Liver (tissue), 9 donors: ENCODE data around the gene SKOR1. TPM values are rescaled to one million over a fixed set of nuclear protein-coding genes. Genes with fewer than 3 reads are reported as not detected.

Experiments
- DNase-seq: peaks from one replicate; pipeline ENCODE4 v3.0.0-alpha.2; 2017; ENCODE audit warnings: low spot score
- H3K27ac ChIP-seq, 2 donors: one replicate each; pipeline ENCODE4 v1.7.0; 2013; ENCODE audit warnings: inconsistent platforms in 2 of 2, low read length in 2 of 2, control low read depth in 1 of 2, low read depth in 1 of 2, mild to moderate bottlenecking in 1 of 2
- H3K27me3 ChIP-seq, 4 donors: one replicate each; pipeline versions ENCODE4 v1.6.1 to v1.7.0; 2013; ENCODE audit warnings: low read length in 3 of 4, inconsistent platforms in 1 of 4, mild to moderate bottlenecking in 1 of 4, moderate library complexity in 1 of 4; ENCODE audit not compliant: control insufficient read depth in 4 of 4, insufficient read depth in 4 of 4
- H3K36me3 ChIP-seq, 4 donors: one replicate each; pipeline versions ENCODE4 v1.6.1 to v1.7.0; 2013; ENCODE audit warnings: low read length in 3 of 4, mild to moderate bottlenecking in 3 of 4, low read depth in 1 of 4, moderate library complexity in 1 of 4; ENCODE audit not compliant: control insufficient read depth in 4 of 4, insufficient read depth in 3 of 4
- H3K4me1 ChIP-seq, 4 donors: one replicate each; pipeline versions ENCODE4 v1.6.1 to v1.7.0; 2013; ENCODE audit warnings: low read length in 3 of 4, mild to moderate bottlenecking in 3 of 4, moderate library complexity in 1 of 4; ENCODE audit not compliant: control insufficient read depth in 4 of 4, insufficient read depth in 4 of 4
- H3K4me3 ChIP-seq, 3 donors: one replicate each; pipeline versions ENCODE4 v1.6.1 to v1.7.0; 2013; ENCODE audit warnings: low read length in 3 of 3, control low read depth in 1 of 3, low read depth in 1 of 3, mild to moderate bottlenecking in 1 of 3
- H3K9ac ChIP-seq, 2 donors: one replicate each; pipeline ENCODE4 v1.7.0; 2013; ENCODE audit warnings: low read length in 2 of 2, mild to moderate bottlenecking in 2 of 2, moderate library complexity in 2 of 2, control low read depth in 1 of 2, low read depth in 1 of 2
- H3K9me3 ChIP-seq, 4 donors: one replicate each; pipeline versions ENCODE4 v1.6.1 to v1.7.0; 2013; ENCODE audit warnings: low read length in 3 of 4; ENCODE audit not compliant: control insufficient read depth in 4 of 4
- FOXA1 ChIP-seq: IDR thresholded peaks from 2 replicates; pipeline ENCODE4 v1.6.1; 2016; ENCODE audit warnings: antibody characterized with exemption
- FOXA2 ChIP-seq: IDR thresholded peaks from 2 replicates; pipeline ENCODE4 v1.6.1; 2016; ENCODE audit warnings: antibody characterized with exemption
- GABPA ChIP-seq, 2 donors: IDR thresholded peaks in 1 of 2; conservative IDR thresholded peaks in 1 of 2; 2 replicates each; pipeline ENCODE4 v1.6.1; 2016; ENCODE audit warnings: antibody characterized with exemption in 2 of 2, mild to moderate bottlenecking in 1 of 2, moderate library complexity in 1 of 2
- HNF4A ChIP-seq, 2 donors: conservative IDR thresholded peaks; 2 replicates each; pipeline ENCODE4 v1.6.1; 2016; ENCODE audit warnings: antibody characterized with exemption in 2 of 2, mild to moderate bottlenecking in 2 of 2
- HNF4G ChIP-seq: IDR thresholded peaks from 2 replicates; pipeline ENCODE4 v1.6.1; 2016; ENCODE audit warnings: antibody characterized with exemption
- NR2F2 ChIP-seq: IDR thresholded peaks from 2 replicates; pipeline ENCODE4 v1.6.1; 2016; ENCODE audit warnings: antibody characterized with exemption
- TAF1 ChIP-seq: conservative IDR thresholded peaks from 2 replicates; pipeline ENCODE4 v1.6.1; 2016; ENCODE audit warnings: antibody characterized with exemption, mild to moderate bottlenecking
- YY1 ChIP-seq: IDR thresholded peaks from 2 replicates; pipeline ENCODE4 v1.6.1; 2016; ENCODE audit warnings: antibody characterized with exemption, mild to moderate bottlenecking
- WGBS: extraction: QIAGEN DNeasy Blood & Tissue Kit; methylation state at CpG from one replicate; pipeline ENCODE4 v1.1.7; 2013; 5-methylcytosine and 5-hydroxymethylcytosine counted together
- polyA plus RNA-seq, 2 donors: library from polyadenylated mRNA; stranded (reverse) in 1 of 2; unstranded in 1 of 2; fragments of 200-250 nt in 1 of 2; fragments of >200 nt in 1 of 2; fragmentation: Nextera tagmentation in 1 of 2; extraction: Ambion mirVana in 1 of 2; gene quantifications; one replicate each; pipeline versions ENCODE4 v1.2.1 to v1.2.3, GENCODE V29; 2013 to 2015
- total RNA-seq, 2 donors: library from RNA; depleted of rRNA; stranded (reverse); fragments of >200 nt; gene quantifications; one replicate each; pipeline ENCODE4 v1.2.3, GENCODE V29; 2014
- TF ChIP-seq, protein P1 (sequence below): fragments of 150-350 bp; IDR thresholded peaks from 2 replicates; pipeline ENCODE4 v1.5.1; 2017; ENCODE audit warnings: improper control_type of control experiment, low read depth, low read length; ENCODE audit not compliant: missing input control
- TF ChIP-seq, protein P2 (sequence below): IDR thresholded peaks from 2 replicates; pipeline ENCODE4 v1.6.1; 2016; ENCODE audit warnings: antibody characterized with exemption
- TF ChIP-seq, protein P3 (sequence below): IDR thresholded peaks from 2 replicates; pipeline ENCODE4 v1.6.1; 2016; ENCODE audit warnings: antibody characterized with exemption, mild to moderate bottlenecking
- donor health status: healthy.
- donor health status: healthy.
- donor health status: healthy.
- donor health status: healthy.
- donor health status: healthy.

Gene SKOR1
- total and polyA plus RNA-seq, 4 donors = 0.02 to 0.17 (median 0.05) TPM; not detected in 1

DNA sequence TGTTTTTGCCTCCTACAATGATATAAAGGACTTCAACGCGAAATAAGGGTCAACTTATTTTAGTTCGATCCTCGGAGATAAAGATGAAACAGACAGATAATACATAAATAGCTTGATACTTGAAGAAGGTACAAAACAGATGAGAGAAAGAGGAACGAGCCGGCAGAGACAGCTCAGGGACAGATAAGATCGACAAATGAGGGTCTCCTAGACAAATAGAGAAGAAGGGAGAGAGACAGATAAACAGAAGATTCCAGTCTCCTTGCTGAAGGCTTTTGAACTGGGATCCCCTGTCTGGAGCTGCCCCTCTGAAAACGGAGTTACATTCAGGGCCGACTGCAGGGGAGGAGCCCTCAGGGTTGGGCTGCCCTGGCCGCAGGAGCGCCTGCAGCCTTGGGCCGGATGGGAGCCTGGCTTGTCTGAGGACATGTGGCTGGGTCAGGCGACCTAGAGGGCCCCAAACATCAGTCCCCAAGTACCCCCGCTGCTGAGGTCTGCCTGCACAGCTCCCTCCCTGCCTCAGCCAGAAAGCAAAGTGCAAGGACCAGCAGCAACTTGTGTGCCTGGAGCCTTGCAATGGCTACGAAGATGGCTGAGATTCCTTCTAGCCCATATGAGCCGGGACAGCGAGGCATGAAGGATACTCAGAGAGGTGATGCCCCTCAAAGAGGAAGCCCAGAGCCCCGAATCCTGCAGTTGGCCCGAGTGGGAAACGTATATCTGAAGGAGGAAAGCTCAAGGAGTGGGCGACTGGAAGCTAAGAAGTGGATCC lies 926 bp upstream of the SKOR1 start:
- 9% methylated on average over 21 of the region's 21 CpGs for WGBS
- H3K27me3 ChIP-seq = peaks cover 26 to 35% (median 30%) of the 10 kb centered on the region in 4 donors
- no peaks in the 10 kb centered on the region for H3K36me3 ChIP-seq
- H3K9me3 ChIP-seq = peaks cover 0 to 3% (median 0%) of the 10 kb centered on the region in 4 donors
- no peak overlapping the region for H3K4me3 ChIP-seq
- peaks cover 21 to 89% (median 38%) of the 10 kb centered on the region in 4 donors for H3K4me1 ChIP-seq
- H3K27ac ChIP-seq = no peak overlapping the region
- no peak overlapping the region for H3K9ac ChIP-seq
- DNase-seq = no peak
- TF ChIP-seq NR2F2 (no peak), FOXA2 (no peak), HNF4A (conservative IDR thresholded peaks at IDR 0.05) (no peak), TAF1 (no peak), YY1 (no peak), GABPA (IDR thresholded peaks at IDR 0.05 in 1 of 2, conservative IDR thresholded peaks at IDR 0.05 in 1 of 2) (no peak), FOXA1 (no peak)
- TF ChIP-seq, protein P1, sequence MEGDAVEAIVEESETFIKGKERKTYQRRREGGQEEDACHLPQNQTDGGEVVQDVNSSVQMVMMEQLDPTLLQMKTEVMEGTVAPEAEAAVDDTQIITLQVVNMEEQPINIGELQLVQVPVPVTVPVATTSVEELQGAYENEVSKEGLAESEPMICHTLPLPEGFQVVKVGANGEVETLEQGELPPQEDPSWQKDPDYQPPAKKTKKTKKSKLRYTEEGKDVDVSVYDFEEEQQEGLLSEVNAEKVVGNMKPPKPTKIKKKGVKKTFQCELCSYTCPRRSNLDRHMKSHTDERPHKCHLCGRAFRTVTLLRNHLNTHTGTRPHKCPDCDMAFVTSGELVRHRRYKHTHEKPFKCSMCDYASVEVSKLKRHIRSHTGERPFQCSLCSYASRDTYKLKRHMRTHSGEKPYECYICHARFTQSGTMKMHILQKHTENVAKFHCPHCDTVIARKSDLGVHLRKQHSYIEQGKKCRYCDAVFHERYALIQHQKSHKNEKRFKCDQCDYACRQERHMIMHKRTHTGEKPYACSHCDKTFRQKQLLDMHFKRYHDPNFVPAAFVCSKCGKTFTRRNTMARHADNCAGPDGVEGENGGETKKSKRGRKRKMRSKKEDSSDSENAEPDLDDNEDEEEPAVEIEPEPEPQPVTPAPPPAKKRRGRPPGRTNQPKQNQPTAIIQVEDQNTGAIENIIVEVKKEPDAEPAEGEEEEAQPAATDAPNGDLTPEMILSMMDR = no peak

DNA sequence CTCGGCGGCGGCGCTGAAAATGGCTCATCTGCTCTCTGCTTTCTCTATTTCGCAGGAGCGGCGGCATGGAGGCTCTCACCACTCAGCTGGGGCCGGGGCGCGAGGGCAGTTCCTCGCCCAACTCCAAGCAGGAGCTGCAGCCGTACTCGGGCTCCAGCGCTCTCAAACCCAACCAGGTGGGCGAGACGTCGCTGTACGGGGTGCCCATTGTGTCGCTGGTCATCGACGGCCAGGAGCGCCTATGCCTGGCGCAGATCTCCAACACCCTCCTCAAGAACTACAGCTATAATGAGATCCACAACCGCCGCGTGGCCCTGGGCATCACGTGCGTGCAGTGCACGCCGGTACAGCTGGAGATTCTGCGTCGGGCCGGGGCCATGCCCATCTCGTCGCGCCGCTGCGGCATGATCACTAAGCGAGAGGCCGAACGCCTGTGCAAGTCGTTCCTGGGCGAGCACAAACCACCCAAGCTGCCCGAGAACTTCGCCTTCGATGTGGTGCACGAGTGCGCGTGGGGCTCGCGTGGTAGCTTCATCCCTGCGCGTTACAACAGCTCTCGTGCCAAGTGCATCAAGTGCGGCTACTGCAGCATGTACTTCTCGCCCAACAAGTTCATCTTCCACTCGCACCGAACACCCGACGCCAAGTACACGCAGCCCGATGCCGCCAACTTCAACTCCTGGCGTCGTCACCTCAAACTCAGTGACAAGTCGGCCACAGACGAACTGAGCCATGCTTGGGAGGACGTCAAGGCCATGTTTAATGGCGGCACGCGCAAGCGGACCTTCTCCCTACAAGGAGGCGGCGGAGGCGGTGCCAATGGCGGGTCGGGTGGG lies 790 bp downstream of the SKOR1 start:
- H3K36me3 ChIP-seq = no peaks in the 10 kb centered on the region
- no peak overlapping the region for H3K27ac ChIP-seq
- H3K9ac ChIP-seq = no peak overlapping the region
- DNase-seq = no peak
- 12% methylated on average over 77 of the region's 77 CpGs for WGBS
- peak overlapping the region in 1 of 3 donors; percentile 45 for H3K4me3 ChIP-seq
- peaks cover 22 to 32% (median 29%) of the 10 kb centered on the region in 4 donors for H3K27me3 ChIP-seq
- H3K4me1 ChIP-seq = peaks cover 25 to 76% (median 35%) of the 10 kb centered on the region in 4 donors
- TF ChIP-seq FOXA2 (no peak), HNF4G (no peak)
- TF ChIP-seq, protein P2, sequence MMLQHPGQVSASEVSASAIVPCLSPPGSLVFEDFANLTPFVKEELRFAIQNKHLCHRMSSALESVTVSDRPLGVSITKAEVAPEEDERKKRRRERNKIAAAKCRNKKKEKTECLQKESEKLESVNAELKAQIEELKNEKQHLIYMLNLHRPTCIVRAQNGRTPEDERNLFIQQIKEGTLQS = no peak
- TF ChIP-seq, protein P3, sequence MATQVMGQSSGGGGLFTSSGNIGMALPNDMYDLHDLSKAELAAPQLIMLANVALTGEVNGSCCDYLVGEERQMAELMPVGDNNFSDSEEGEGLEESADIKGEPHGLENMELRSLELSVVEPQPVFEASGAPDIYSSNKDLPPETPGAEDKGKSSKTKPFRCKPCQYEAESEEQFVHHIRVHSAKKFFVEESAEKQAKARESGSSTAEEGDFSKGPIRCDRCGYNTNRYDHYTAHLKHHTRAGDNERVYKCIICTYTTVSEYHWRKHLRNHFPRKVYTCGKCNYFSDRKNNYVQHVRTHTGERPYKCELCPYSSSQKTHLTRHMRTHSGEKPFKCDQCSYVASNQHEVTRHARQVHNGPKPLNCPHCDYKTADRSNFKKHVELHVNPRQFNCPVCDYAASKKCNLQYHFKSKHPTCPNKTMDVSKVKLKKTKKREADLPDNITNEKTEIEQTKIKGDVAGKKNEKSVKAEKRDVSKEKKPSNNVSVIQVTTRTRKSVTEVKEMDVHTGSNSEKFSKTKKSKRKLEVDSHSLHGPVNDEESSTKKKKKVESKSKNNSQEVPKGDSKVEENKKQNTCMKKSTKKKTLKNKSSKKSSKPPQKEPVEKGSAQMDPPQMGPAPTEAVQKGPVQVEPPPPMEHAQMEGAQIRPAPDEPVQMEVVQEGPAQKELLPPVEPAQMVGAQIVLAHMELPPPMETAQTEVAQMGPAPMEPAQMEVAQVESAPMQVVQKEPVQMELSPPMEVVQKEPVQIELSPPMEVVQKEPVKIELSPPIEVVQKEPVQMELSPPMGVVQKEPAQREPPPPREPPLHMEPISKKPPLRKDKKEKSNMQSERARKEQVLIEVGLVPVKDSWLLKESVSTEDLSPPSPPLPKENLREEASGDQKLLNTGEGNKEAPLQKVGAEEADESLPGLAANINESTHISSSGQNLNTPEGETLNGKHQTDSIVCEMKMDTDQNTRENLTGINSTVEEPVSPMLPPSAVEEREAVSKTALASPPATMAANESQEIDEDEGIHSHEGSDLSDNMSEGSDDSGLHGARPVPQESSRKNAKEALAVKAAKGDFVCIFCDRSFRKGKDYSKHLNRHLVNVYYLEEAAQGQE = no peak
- peaks cover 0 to 3% (median 0%) of the 10 kb centered on the region in 4 donors for H3K9me3 ChIP-seq
